ENCODE data around the gene SYN1. TPM values are rescaled to one million over a fixed set of nuclear protein-coding genes. Genes with fewer than 3 reads are reported as not detected.

The SYN1 gene
- total RNA-seq, 2 donors from 2014 or later: 6.4 to 7.0 TPM

GRCh38 chrX:47587906-47588735, 31.5 kb downstream of the SYN1 start:
- H3K4me3 ChIP-seq: no peak overlapping the region
- no peaks in the 10 kb centered on the region for H3K4me1 ChIP-seq
- no peaks in the 10 kb centered on the region for H3K36me3 ChIP-seq
- H3K27me3 ChIP-seq: no peaks in the 10 kb centered on the region
- no peaks in the 10 kb centered on the region for H3K9me3 ChIP-seq
- peak; percentile 43 for DNase-seq (ENCODE audit: low spot score)
- no peak for TF ChIP-seq CTCF (IDR thresholded peaks at IDR 0.05)
- H3K27ac ChIP-seq: no peak overlapping the region

DNA sequence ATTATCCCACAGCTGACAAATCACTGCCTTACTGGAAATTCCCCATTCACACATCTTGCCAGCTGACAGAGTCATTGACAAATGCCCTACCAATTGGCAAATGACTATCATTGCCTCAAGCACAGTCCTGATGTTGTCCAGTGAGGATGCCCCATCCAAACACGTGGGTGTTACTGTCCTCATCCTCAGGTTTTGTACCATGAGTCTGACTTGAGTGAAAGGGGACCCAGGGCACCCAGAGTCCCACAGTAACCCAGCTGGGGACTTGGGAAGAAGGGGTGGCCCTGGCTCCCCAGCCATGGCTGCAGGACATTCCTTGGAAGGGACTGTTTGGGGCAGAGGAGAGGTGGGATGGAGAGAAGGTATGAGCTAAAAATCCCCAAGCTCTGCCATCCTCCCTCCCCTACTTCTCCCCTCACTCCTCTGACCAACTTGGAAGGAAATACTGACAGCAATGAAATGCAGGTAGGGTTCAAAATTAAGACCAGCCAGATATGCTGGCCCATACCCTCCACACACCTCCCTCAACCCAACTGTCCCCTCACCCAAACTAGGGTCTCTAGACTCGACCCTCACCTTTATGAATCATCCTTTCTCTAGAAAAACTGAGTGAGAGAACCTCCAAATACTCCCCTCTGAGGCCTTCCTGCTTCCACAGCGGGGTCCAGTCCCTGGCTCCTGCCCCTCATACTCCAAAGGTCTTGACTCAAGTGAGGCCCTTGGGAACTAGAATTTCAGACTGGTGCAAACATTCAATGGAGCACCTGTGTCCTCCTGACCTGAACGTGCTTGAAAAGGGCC, 32.4 kb downstream of the SYN1 start:
- no peak for DNase-seq (ENCODE audit: low spot score)
- TF ChIP-seq CTCF (IDR thresholded peaks at IDR 0.05): no peak
- H3K36me3 ChIP-seq: no peaks in the 10 kb centered on the region
- no peaks in the 10 kb centered on the region for H3K27me3 ChIP-seq
- no peaks in the 10 kb centered on the region for H3K4me1 ChIP-seq
- no peak overlapping the region for H3K4me3 ChIP-seq
- no peak overlapping the region for H3K27ac ChIP-seq
- H3K9me3 ChIP-seq: no peaks in the 10 kb centered on the region

DNA sequence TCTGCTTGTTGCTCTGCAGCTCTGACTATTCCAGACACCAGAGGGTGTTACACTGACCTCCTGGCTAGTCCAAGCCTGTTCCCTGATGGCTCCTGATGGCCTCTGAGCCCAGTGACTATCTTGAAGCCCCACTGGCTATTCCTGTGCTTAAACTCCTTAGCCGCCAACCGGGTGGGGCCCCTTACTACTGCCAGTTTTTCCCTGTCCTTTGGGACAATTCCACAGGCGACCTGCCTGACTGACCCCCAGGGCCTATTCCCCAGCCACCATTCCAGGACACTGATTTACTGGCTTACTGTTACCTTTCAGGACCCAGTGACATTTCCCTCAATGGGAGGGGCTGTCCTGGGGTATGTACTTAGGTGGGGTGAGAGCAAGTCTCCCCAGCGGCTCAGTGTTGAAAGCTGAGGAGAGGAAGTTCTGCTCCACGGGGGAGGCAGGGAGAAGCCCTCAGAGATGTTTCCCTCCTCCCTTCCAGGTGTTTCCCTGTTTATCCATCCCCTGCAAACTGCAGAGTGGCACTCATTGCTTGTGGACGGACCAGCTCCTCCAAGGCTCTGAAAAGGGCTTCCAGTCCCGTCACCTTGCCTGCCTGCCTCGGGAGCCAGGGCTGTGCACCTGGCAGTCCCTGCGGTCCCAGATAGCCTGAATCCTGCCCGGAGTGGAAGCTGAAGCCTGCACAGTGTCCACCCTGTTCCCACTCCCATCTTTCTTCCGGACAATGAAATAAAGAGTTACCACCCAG, 33.4 kb downstream of the SYN1 start:
- Histone ChIP-seq H3K27me3 (no peaks in the 10 kb centered on the region), H3K36me3 (no peaks in the 10 kb centered on the region), H3K27ac (no peak overlapping the region), H3K4me3 (no peak overlapping the region), H3K4me1 (no peaks in the 10 kb centered on the region), H3K9me3 (no peaks in the 10 kb centered on the region)
- no peak for TF ChIP-seq CTCF (IDR thresholded peaks at IDR 0.05)
- DNase-seq (ENCODE audit: low spot score): peak; percentile 53

DNA sequence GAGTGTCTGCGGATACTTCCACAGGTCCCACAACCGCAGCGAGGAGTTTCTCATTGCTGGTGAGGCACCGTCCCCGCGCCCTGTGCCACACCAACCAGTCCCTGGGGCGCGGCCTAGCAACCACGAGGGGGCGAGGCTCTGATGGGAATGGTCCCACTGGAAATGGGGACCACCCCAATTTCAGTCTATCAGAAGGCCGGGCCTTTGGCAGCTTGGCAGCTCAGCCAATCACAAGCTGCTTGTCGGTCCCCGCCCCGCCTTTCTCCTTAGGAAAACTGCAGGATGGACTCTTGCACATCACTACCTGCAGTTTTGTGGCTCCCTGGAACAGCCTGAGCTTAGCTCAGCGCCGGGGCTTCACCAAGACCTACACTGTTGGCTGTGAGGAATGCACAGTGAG, 34.4 kb downstream of the SYN1 start:
- peak; percentile 53 for DNase-seq (ENCODE audit: low spot score)

More for the DNA sequence above, 34.4 kb downstream of the SYN1 start:
- no peak overlapping the region for H3K27ac ChIP-seq
- no peaks in the 10 kb centered on the region for H3K36me3 ChIP-seq
- H3K27me3 ChIP-seq: no peaks in the 10 kb centered on the region
- no peak overlapping the region for H3K4me3 ChIP-seq
- H3K9me3 ChIP-seq: no peaks in the 10 kb centered on the region
- H3K4me1 ChIP-seq: no peaks in the 10 kb centered on the region
- no peak for TF ChIP-seq CTCF (IDR thresholded peaks at IDR 0.05)

All from right atrium auricular region (tissue), 2 donors.